Measurements from ENCODE around the gene PLTP. TPM values are rescaled to one million over a fixed set of nuclear protein-coding genes. Genes with fewer than 3 reads are reported as not detected.
A peak's percentile ranks its signal among the peaks of the same experiment; 100 is the strongest.
"Not testable (repeated sequence)": the region's sequence is repeated elsewhere in the genome, so short reads cannot be mapped to it uniquely, and the experiment has no call there.

The PLTP gene
- total and polyA plus RNA-seq, 11 donors = 19.8 to 367 (median 50.5) TPM

DNA sequence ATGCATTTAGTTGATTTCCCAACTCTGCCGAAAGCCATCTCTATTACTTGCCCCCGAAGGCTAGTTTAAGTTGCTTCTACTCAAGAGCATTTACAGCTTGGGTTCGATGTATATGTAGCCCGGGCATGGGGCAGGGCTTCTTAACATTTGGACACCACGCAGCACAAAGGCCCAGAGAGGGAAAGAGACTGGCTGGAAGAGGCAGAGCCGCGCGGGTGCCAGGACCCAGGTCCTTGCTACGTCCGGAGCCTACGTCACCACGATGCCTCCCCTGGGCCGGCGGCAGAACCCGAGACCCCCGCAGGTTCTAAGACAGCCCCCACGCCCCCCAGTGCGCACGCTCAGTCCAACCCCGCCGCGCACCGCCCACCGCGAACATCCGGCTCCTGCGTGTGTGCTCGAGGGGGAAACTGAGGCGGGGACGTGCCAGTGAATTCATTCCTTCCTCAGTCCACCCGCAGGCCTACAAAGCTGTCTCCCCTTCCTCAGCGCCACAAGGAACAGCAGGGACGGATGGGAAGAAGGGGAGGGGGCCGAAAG is 22.2 kb upstream of the PLTP start:
- ATAC-seq (peak; percentile 30 to 58 (median 48)), DNase-seq (peak; percentile 74 to 82 (median 78))
- Histone ChIP-seq H3K4me3 (peak overlapping the region; percentile 79 to 100 (median 99)), H3K27ac (peak overlapping the region; percentile 99 to 100 (median 100)), H3K4me1 (peaks cover 0 to 28% (median 20%) of the 10 kb centered on the region in 12 donors), H3K36me3 (peaks cover 0 to 29% (median 21%) of the 10 kb centered on the region in 9 donors), H3K9me3 (no peaks in the 10 kb centered on the region), H3K27me3 (no peaks in the 10 kb centered on the region)
- TF ChIP-seq POLR2A (IDR thresholded peaks at IDR 0.05) = no peak
- TF ChIP-seq CTCF (IDR thresholded peaks at IDR 0.05) = no peak
- intact Hi-C loops (cut with DNase I) = loop anchor here in 7 of 10 donors (1.0 to 10.0 kb wide), 9 partner anchors 23 to 99 kb away; partner anchors contain the start of genes CTSA (in 4 of the 7), NEURL2 (in 4 of the 7), SNX21 (in 2 of the 7) and ACOT8 (in 1 of the 7)
- WGBS, 4 donors = 0% methylated on average over 14 to 34 of the region's 34 CpGs

DNA sequence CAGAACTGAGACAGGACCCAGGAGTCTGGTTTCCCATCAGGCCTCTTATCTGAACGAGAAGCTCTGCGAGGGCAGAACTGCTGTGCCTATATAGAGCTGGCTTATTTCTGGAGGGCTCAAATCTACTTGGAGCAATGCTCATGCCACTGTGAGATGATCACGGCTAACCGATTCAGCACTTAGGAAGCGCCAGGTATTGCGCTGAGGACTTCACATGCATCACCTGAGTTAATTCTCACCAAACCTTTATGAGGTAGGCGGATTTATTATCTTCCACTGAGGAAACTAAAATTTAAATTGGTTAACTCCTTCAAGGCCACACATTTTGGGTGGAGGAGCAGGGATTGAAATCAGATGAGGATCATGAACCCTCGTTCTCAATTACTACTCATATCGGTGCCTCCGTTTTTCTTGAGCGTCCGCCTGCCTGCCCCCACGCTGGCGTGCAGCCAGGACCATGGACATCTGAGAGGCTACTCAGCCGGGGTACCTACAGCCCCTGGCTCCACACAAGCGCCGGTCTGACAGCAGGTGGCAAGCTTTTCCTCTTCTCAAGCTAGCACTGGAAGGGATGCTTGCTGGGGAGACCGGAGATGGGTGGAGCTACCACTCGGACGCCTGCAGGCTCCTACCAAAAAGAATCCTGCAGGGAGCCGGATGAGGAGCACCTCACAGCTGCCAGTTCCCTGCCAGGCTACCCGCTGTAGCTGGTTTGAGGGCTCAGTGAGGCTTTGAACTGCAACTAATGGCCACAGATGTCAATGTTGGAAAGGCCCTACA is 21.5 kb upstream of the PLTP start:
- DNase-seq (peak; percentile 78 to 82 (median 79)), ATAC-seq (peak; percentile 16 to 61 (median 38))
- WGBS, 4 donors = 23 to 24% (median 24%) methylated on average over 20 to 22 of the region's 22 CpGs
- H3K4me3 ChIP-seq = peak overlapping the region; percentile 79 to 100 (median 99)
- intact Hi-C loops (cut with DNase I) = loop anchor here in 8 of 10 donors (1.0 to 10.0 kb wide), 10 partner anchors 22 to 99 kb away; partner anchors contain the start of genes CTSA (in 6 of the 8), NEURL2 (in 6 of the 8), SNX21 (in 2 of the 8) and ACOT8 (in 1 of the 8)
- peak overlapping the region; percentile 99 to 100 (median 100) for H3K27ac ChIP-seq
- TF ChIP-seq CTCF (IDR thresholded peaks at IDR 0.05) (peak in 10 of 12 donors; percentile 7 to 56 (median 30)), POLR2A (IDR thresholded peaks at IDR 0.05) (peak in 1 of 2 donors; percentile 16)
- peaks cover 0 to 28% (median 20%) of the 10 kb centered on the region in 12 donors for H3K4me1 ChIP-seq
- H3K36me3 ChIP-seq = peaks cover 0 to 22% (median 14%) of the 10 kb centered on the region in 9 donors
- no peaks in the 10 kb centered on the region for H3K27me3 ChIP-seq
- no peaks in the 10 kb centered on the region for H3K9me3 ChIP-seq

- not testable (repeated sequence) for H3K9me3 ChIP-seq, DNase-seq, H3K27ac ChIP-seq, H3K4me3 ChIP-seq, ATAC-seq, H3K27me3 ChIP-seq, H3K36me3 ChIP-seq
- peaks cover 0 to 24% (median 17%) of the 10 kb centered on the region in 12 donors for H3K4me1 ChIP-seq
- 92 to 97% (median 94%) methylated on average over 17 of the region's 17 CpGs for WGBS, 4 donors
- intact Hi-C loops (cut with DNase I) = loop anchor here in 4 of 10 donors (2.0 to 10.0 kb wide), 4 partner anchors 39 to 97 kb away; partner anchors contain the start of genes CTSA (in 2 of the 4), NEURL2 (in 2 of the 4), SNX21 (in 2 of the 4) and ZNF335 (in 1 of the 4)
Measured at GRCh38 chr20:45931680-45932079, 19.7 kb upstream of the PLTP start.

GRCh38 chr20:45927071-45927878 is 15.3 kb upstream of the PLTP start:
- H3K27ac ChIP-seq = no peak overlapping the region
- TF ChIP-seq POLR2A (IDR thresholded peaks at IDR 0.05) (no peak), CTCF (IDR thresholded peaks at IDR 0.05) (no peak)
- WGBS, 4 donors = 85 to 88% (median 86%) methylated on average over 13 to 14 of the region's 14 CpGs
- intact Hi-C loops (cut with DNase I) = no loop called here
- ATAC-seq (no peak), DNase-seq (no peak)
- H3K27me3 ChIP-seq = no peaks in the 10 kb centered on the region
- peaks cover 2 to 35% (median 21%) of the 10 kb centered on the region in 12 donors for H3K4me1 ChIP-seq
- H3K9me3 ChIP-seq = no peaks in the 10 kb centered on the region
- H3K4me3 ChIP-seq = no peak overlapping the region
- no peaks in the 10 kb centered on the region for H3K36me3 ChIP-seq

Data from heart left ventricle (tissue), 16 donors.